ENCODE data around the gene IHH.

GRCh38 chr2:219099329-219099728 is 38.6 kb upstream of the IHH start:
- no peak for TF ChIP-seq POLR2AphosphoS5 (IDR thresholded peaks at IDR 0.05; ENCODE audit: low read depth, low read length)
- TF ChIP-seq FOXP2 (optimal IDR thresholded peaks at IDR 0.05; ENCODE audit: borderline replicate concordance, extremely low read depth, extremely low read length, insufficient read depth) = no peak
- no peak for TF ChIP-seq SIN3A (IDR thresholded peaks at IDR 0.05; ENCODE audit: borderline replicate concordance, insufficient read depth, low read length)
- no peak for TF ChIP-seq REST (IDR thresholded peaks at IDR 0.05; ENCODE audit: insufficient read depth in 1 of 2, low read depth in 2 of 2, low read length in 2 of 2)

Measured in PFSK-1 (cell line).